ENCODE data around the gene TLE5.
A peak's percentile ranks its signal among the peaks of the same experiment; 100 is the strongest.
"Not testable (repeated sequence)": the region's sequence is repeated elsewhere in the genome, so short reads cannot be mapped to it uniquely, and the experiment has no call there.

The TLE5 gene

GRCh38 chr19:3020321-3020960, 41.9 kb downstream of the TLE5 start:
- no peak overlapping the region for H3K9ac ChIP-seq (ENCODE audit: low read length in 2 of 2)
- no peaks in the 10 kb centered on the region for H3K4me1 ChIP-seq (ENCODE audit: control insufficient read depth, insufficient read depth, low read length)
- H3K9me3 ChIP-seq (ENCODE audit: control insufficient read depth in 2 of 2, low read length in 2 of 2), result no peaks in the 10 kb centered on the region
- H3K4me3 ChIP-seq (ENCODE audit: low read length in 2 of 2), result no peak overlapping the region
- no peaks in the 10 kb centered on the region for H3K27me3 ChIP-seq (ENCODE audit: control insufficient read depth in 1 of 2, insufficient read depth in 2 of 2, low read length in 2 of 2)
- H3K27ac ChIP-seq (ENCODE audit: low read length), result no peak overlapping the region
- peaks cover 2% of the 10 kb centered on the region in 2 donors for H3K36me3 ChIP-seq (ENCODE audit: control insufficient read depth in 2 of 2, insufficient read depth in 2 of 2, low read length in 2 of 2)

GRCh38 chr19:3019211-3019854, 43.0 kb downstream of the TLE5 start:
- Histone ChIP-seq H3K4me3 (ENCODE audit: low read length in 2 of 2) (no peak overlapping the region), H3K27ac (ENCODE audit: low read length) (no peak overlapping the region), H3K4me1 (ENCODE audit: control insufficient read depth, insufficient read depth, low read length) (no peaks in the 10 kb centered on the region), H3K27me3 (ENCODE audit: control insufficient read depth in 1 of 2, insufficient read depth in 2 of 2, low read length in 2 of 2) (no peaks in the 10 kb centered on the region), H3K9me3 (ENCODE audit: control insufficient read depth in 2 of 2, low read length in 2 of 2) (no peaks in the 10 kb centered on the region), H3K36me3 (ENCODE audit: control insufficient read depth in 2 of 2, insufficient read depth in 2 of 2, low read length in 2 of 2) (peaks cover 4 to 6% of the 10 kb centered on the region in 2 donors), H3K9ac (ENCODE audit: low read length in 2 of 2) (no peak overlapping the region)

DNA sequence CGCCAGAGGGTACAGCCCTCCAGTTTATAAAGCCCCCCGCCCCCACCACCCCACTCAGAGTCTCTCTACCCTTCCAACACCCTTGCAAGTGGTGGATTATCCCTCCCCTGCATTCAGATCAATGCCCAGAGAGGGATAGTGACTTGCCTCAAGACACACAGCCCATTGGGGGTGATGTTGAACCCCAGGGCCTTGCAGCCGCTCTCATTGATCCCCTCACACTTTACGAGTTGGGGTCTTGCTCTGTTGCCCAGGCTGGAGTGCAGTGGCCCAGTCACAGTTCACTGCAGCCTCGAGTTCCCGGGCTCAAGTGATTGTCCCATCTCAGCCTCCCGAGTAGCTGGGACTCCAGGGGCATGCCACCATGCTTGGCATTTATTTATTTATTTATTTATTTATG, 44.4 kb downstream of the TLE5 start:
- no peak overlapping the region for H3K27ac ChIP-seq (ENCODE audit: low read length)
- H3K36me3 ChIP-seq (ENCODE audit: control insufficient read depth in 2 of 2, insufficient read depth in 2 of 2, low read length in 2 of 2), result peaks cover 4 to 6% of the 10 kb centered on the region in 2 donors
- H3K4me1 ChIP-seq (ENCODE audit: control insufficient read depth, insufficient read depth, low read length), result no peaks in the 10 kb centered on the region
- H3K9me3 ChIP-seq (ENCODE audit: control insufficient read depth in 2 of 2, low read length in 2 of 2), result no peaks in the 10 kb centered on the region
- no peak overlapping the region for H3K9ac ChIP-seq (ENCODE audit: low read length in 2 of 2)
- H3K27me3 ChIP-seq (ENCODE audit: control insufficient read depth in 1 of 2, insufficient read depth in 2 of 2, low read length in 2 of 2), result no peaks in the 10 kb centered on the region
- no peak overlapping the region for H3K4me3 ChIP-seq (ENCODE audit: low read length in 2 of 2)

GRCh38 chr19:3015126-3016057, 46.9 kb downstream of the TLE5 start:
- Histone ChIP-seq H3K4me3 (ENCODE audit: low read length in 2 of 2) (no peak overlapping the region), H3K4me1 (ENCODE audit: control insufficient read depth, insufficient read depth, low read length) (no peaks in the 10 kb centered on the region), H3K27me3 (ENCODE audit: control insufficient read depth in 1 of 2, insufficient read depth in 2 of 2, low read length in 2 of 2) (no peaks in the 10 kb centered on the region), H3K9ac (ENCODE audit: low read length in 2 of 2) (no peak overlapping the region), H3K36me3 (ENCODE audit: control insufficient read depth in 2 of 2, insufficient read depth in 2 of 2, low read length in 2 of 2) (peaks cover 9 to 12% of the 10 kb centered on the region in 2 donors), H3K27ac (ENCODE audit: low read length) (no peak overlapping the region), H3K9me3 (ENCODE audit: control insufficient read depth in 2 of 2, low read length in 2 of 2) (no peaks in the 10 kb centered on the region)

- no peak overlapping the region for H3K4me3 ChIP-seq (ENCODE audit: low read length in 2 of 2)
- no peak overlapping the region for H3K9ac ChIP-seq (ENCODE audit: low read length in 2 of 2)
- no peaks in the 10 kb centered on the region for H3K27me3 ChIP-seq (ENCODE audit: control insufficient read depth in 1 of 2, insufficient read depth in 2 of 2, low read length in 2 of 2)
- H3K27ac ChIP-seq (ENCODE audit: low read length), result no peak overlapping the region
- H3K9me3 ChIP-seq (ENCODE audit: control insufficient read depth in 2 of 2, low read length in 2 of 2), result no peaks in the 10 kb centered on the region
- H3K4me1 ChIP-seq (ENCODE audit: control insufficient read depth, insufficient read depth, low read length), result no peaks in the 10 kb centered on the region
- peaks cover 12 to 17% of the 10 kb centered on the region in 2 donors for H3K36me3 ChIP-seq (ENCODE audit: control insufficient read depth in 2 of 2, insufficient read depth in 2 of 2, low read length in 2 of 2)
Observed at GRCh38 chr19:3014135-3014534, 48.2 kb downstream of the TLE5 start.

GRCh38 chr19:3013263-3013725, 49.0 kb downstream of the TLE5 start:
- H3K9me3 ChIP-seq (ENCODE audit: control insufficient read depth in 2 of 2, low read length in 2 of 2), result no peaks in the 10 kb centered on the region
- no peaks in the 10 kb centered on the region for H3K27me3 ChIP-seq (ENCODE audit: control insufficient read depth in 1 of 2, insufficient read depth in 2 of 2, low read length in 2 of 2)
- peak overlapping the region; percentile 11 for H3K27ac ChIP-seq (ENCODE audit: low read length)
- peaks cover 16 to 20% of the 10 kb centered on the region in 2 donors for H3K36me3 ChIP-seq (ENCODE audit: control insufficient read depth in 2 of 2, insufficient read depth in 2 of 2, low read length in 2 of 2)
- no peak overlapping the region for H3K4me3 ChIP-seq (ENCODE audit: low read length in 2 of 2)
- H3K9ac ChIP-seq (ENCODE audit: low read length in 2 of 2), result no peak overlapping the region
- H3K4me1 ChIP-seq (ENCODE audit: control insufficient read depth, insufficient read depth, low read length), result no peaks in the 10 kb centered on the region

DNA sequence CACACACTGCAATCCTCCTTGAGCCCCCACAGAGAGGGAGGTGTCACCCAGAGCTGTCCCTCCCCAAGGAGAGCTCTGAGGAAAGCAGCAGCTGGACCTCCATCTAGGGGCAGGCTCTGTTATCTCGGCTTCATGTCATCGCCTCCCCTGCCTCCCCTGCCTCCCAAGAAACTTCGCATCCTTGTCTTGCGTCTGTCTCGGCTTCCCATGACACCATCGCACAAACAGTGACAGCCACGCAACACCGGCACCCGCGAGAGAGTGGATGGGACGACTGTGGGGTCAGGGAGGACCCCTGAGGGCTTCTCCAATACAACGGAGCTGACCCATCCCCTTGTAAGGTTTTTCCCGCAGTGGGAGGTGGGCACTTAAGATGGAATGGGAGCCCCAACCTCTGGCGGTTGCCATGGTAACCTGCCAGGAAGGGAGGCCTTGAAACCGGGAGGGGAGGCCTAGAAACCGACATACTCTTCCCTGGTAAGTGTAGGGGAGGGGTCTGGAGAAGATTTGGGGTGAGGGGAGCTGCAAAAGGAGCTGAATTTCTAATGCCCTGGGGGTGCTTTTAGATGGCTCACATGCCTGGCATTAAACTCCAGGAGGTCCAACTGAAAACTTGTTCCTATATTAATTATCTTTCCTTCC, 49.6 kb downstream of the TLE5 start:
- Histone ChIP-seq H3K27me3 (ENCODE audit: control insufficient read depth in 1 of 2, insufficient read depth in 2 of 2, low read length in 2 of 2) (no peaks in the 10 kb centered on the region), H3K9me3 (ENCODE audit: control insufficient read depth in 2 of 2, low read length in 2 of 2) (no peaks in the 10 kb centered on the region), H3K36me3 (ENCODE audit: control insufficient read depth in 2 of 2, insufficient read depth in 2 of 2, low read length in 2 of 2) (peaks cover 19 to 22% of the 10 kb centered on the region in 2 donors), H3K9ac (ENCODE audit: low read length in 2 of 2) (no peak overlapping the region), H3K27ac (ENCODE audit: low read length) (peak overlapping the region; percentile 11), H3K4me3 (ENCODE audit: low read length in 2 of 2) (no peak overlapping the region), H3K4me1 (ENCODE audit: control insufficient read depth, insufficient read depth, low read length) (no peaks in the 10 kb centered on the region)

- H3K9me3 ChIP-seq (ENCODE audit: control insufficient read depth in 2 of 2, low read length in 2 of 2); H3K4me3 ChIP-seq (ENCODE audit: low read length in 2 of 2); H3K4me1 ChIP-seq (ENCODE audit: control insufficient read depth, insufficient read depth, low read length); H3K27ac ChIP-seq (ENCODE audit: low read length); H3K9ac ChIP-seq (ENCODE audit: low read length in 2 of 2); H3K27me3 ChIP-seq (ENCODE audit: control insufficient read depth in 1 of 2, insufficient read depth in 2 of 2, low read length in 2 of 2): not testable (repeated sequence)
- peaks cover 19 to 22% of the 10 kb centered on the region in 2 donors for H3K36me3 ChIP-seq (ENCODE audit: control insufficient read depth in 2 of 2, insufficient read depth in 2 of 2, low read length in 2 of 2)
Observed at GRCh38 chr19:3012059-3012458, 50.2 kb downstream of the TLE5 start.

DNA sequence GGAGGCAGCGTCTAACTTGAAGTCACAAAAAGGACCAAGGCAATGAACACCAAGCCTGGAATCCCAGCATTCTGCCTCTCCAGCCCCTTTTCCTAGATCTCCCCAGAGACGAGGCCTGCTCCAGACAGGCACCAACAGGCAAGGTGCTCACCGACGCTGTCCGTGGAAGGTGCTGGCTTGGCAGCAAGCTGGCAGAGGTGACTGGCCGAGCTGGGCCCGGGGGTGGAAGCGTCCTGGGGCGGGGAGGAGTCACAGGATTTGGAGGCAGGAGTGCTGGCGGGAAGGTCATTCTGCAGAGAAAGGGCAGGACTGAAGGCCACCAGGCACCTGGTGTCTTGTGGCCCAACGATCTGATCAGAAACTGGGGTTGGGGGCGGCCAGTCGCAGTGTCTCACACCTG, 51.4 kb downstream of the TLE5 start:
- Histone ChIP-seq H3K27me3 (ENCODE audit: control insufficient read depth in 1 of 2, insufficient read depth in 2 of 2, low read length in 2 of 2) (no peaks in the 10 kb centered on the region), H3K4me3 (ENCODE audit: low read length in 2 of 2) (no peak overlapping the region), H3K4me1 (ENCODE audit: control insufficient read depth, insufficient read depth, low read length) (no peaks in the 10 kb centered on the region), H3K9ac (ENCODE audit: low read length in 2 of 2) (no peak overlapping the region), H3K27ac (ENCODE audit: low read length) (no peak overlapping the region), H3K9me3 (ENCODE audit: control insufficient read depth in 2 of 2, low read length in 2 of 2) (no peaks in the 10 kb centered on the region), H3K36me3 (ENCODE audit: control insufficient read depth in 2 of 2, insufficient read depth in 2 of 2, low read length in 2 of 2) (peaks cover 19 to 22% of the 10 kb centered on the region in 2 donors)

GRCh38 chr19:3008994-3009393, 53.3 kb downstream of the TLE5 start:
- Histone ChIP-seq H3K9me3 (ENCODE audit: control insufficient read depth in 2 of 2, low read length in 2 of 2) (no peaks in the 10 kb centered on the region), H3K4me3 (ENCODE audit: low read length in 2 of 2) (no peak overlapping the region), H3K27me3 (ENCODE audit: control insufficient read depth in 1 of 2, insufficient read depth in 2 of 2, low read length in 2 of 2) (no peaks in the 10 kb centered on the region), H3K9ac (ENCODE audit: low read length in 2 of 2) (no peak overlapping the region), H3K27ac (ENCODE audit: low read length) (no peak overlapping the region), H3K4me1 (ENCODE audit: control insufficient read depth, insufficient read depth, low read length) (no peaks in the 10 kb centered on the region), H3K36me3 (ENCODE audit: control insufficient read depth in 2 of 2, insufficient read depth in 2 of 2, low read length in 2 of 2) (peaks cover 17 to 23% of the 10 kb centered on the region in 2 donors)
